Colonic mucosa (tissue), 4 donors: ENCODE results near the gene RPL21. TPM values are rescaled to one million over a fixed set of nuclear protein-coding genes. Genes with fewer than 3 reads are reported as not detected.

Source experiments
- DNase-seq: peaks from one replicate; pipeline ENCODE4 v3.0.0-alpha.2; 2020
- H3K27ac ChIP-seq: fragments of 200-600 bp; one replicate; pipeline ENCODE4 v1.8.0; 2021
- H3K27me3 ChIP-seq: fragments of 200-600 bp; one replicate; pipeline ENCODE4 v1.8.0; 2021
- H3K36me3 ChIP-seq: fragments of 200-600 bp; one replicate; pipeline ENCODE4 v1.8.0; 2021
- H3K4me1 ChIP-seq: fragments of 200-600 bp; one replicate; pipeline ENCODE4 v1.8.0; 2021; ENCODE audit warnings: mild to moderate bottlenecking
- H3K4me3 ChIP-seq: fragments of 200-600 bp; one replicate; pipeline ENCODE4 v1.8.0; 2021
- H3K9ac ChIP-seq, 2 donors: one replicate each; pipeline ENCODE4 v1.7.0; 2013; ENCODE audit warnings: control low read depth in 2 of 2, low read depth in 2 of 2, low read length in 2 of 2
- H3K9me3 ChIP-seq: fragments of 200-600 bp; one replicate; pipeline ENCODE4 v1.8.0; 2021
- intact Hi-C: fragments of 100-400 bp; cut with DNase I; formaldehyde crosslinking; loops from one replicate; pipeline ENCODE4 v1.14.1; 2022
- total RNA-seq, 2 donors: library from RNA; stranded (reverse); fragmentation: NEBNext Ultra II Directional in 1 of 2; extraction: Animal tissue kit (Norgen Biotek cat#: 25700) in 1 of 2; gene quantifications; one replicate each; pipeline ENCODE4 v1.2.1, GENCODE V29; 2021
- TF ChIP-seq, protein P1 (sequence below): fragments of 200-600 bp; IDR thresholded peaks from one replicate; pipeline ENCODE4 v1.8.0; 2022; ENCODE audit warnings: antibody characterized with exemption, mild to moderate bottlenecking
- donor health status: healthy.
- donor health status: DM: no; HTN: no; CAD: no.
- donor health status: DM: no; HTN: no; CAD: no.

Gene RPL21
- 100 to 1,000 TPM; 795 to 929 TPM for total RNA-seq

DNA sequence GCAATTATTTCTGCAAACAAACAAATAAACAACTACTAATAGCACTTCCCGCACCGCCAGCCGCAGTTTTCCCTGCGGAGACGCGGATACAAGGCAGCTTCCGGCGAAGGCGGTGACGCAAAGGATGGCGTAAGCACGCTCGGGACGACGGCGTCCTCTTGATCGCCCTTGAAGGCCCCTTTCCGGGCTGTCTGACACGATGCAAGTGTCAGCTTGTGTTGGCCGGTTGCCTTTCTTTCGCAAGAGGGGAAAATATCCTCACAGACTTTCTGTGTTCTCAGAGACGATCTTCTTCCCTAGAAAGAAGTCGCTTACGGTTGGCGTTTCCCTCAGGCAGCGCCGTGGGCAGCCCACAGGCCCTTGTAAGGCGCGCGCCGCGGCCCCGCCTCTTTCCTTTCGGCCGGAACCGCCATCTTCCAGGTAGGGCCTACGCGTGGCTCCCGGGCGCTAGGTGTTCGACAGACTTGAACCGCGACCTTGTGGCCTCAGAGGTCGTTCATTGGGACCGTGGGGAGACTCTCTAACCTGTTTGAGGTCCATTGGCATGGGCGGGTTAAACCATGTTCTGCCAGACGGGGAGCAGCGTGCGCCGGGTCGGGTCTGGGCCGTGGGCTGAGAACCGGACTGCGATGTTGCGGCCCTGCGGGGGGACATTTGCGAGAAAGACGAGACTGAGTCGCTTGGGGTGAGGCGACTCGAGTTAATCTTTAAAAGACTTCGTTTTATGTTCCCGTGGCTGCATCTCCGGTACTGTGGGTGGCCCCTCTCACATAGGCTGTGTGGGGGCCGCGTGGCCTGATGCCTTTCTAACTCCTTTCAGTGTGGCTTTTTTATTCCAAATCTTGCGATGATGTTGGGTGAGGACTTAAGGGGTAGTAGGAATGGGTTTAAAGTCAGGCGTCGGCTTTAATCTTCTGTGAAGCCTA is at the start of gene RPL21:
TSS of gene RPL21 (plus strand) at position 393 of the 926 bp plus-strand sequence. CDS start 2,219 bp downstream, outside the sequence.
- Histone ChIP-seq H3K9me3 (no peaks in the 10 kb centered on the region), H3K9ac (peak within 1 kb of the TSS; percentile 96 to 97), H3K27ac (peak within 1 kb of the TSS; percentile 85), H3K36me3 (peaks cover 9% of the 10 kb centered on the region), H3K4me3 (peak within 1 kb of the TSS; percentile 85), H3K27me3 (no peaks in the 10 kb centered on the region), H3K4me1 (peaks cover 5% of the 10 kb centered on the region)
- intact Hi-C loops = loop anchor here (5.0 kb wide), 1 partner anchor 79 kb away; the partner anchor contains the start of gene USP12
- DNase-seq = peak; percentile 96
- TF ChIP-seq, protein P1, sequence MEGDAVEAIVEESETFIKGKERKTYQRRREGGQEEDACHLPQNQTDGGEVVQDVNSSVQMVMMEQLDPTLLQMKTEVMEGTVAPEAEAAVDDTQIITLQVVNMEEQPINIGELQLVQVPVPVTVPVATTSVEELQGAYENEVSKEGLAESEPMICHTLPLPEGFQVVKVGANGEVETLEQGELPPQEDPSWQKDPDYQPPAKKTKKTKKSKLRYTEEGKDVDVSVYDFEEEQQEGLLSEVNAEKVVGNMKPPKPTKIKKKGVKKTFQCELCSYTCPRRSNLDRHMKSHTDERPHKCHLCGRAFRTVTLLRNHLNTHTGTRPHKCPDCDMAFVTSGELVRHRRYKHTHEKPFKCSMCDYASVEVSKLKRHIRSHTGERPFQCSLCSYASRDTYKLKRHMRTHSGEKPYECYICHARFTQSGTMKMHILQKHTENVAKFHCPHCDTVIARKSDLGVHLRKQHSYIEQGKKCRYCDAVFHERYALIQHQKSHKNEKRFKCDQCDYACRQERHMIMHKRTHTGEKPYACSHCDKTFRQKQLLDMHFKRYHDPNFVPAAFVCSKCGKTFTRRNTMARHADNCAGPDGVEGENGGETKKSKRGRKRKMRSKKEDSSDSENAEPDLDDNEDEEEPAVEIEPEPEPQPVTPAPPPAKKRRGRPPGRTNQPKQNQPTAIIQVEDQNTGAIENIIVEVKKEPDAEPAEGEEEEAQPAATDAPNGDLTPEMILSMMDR = no peak

DNA sequence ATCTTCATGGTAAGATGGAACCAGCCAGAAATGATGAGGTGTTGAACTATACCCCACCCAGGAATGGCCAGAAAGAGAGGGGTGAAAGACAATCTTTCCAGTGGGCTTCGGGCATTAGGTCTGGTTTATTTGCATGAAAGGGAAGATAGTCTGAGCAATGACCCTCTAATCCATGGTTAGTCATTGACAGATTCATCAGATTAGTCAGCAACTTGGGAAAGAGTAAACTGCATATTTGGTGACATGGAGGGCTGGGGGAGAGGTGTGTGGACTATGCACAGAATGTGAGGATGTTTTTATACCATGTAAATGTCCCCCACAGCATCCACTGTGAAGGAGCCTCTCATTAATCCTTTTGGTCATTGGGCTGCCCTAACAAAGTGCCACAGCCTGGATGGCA is 49.7 kb upstream of the RPL21 start:
- H3K27ac ChIP-seq = no peak overlapping the region
- TF ChIP-seq, protein P1 = no peak
- H3K4me3 ChIP-seq = no peak overlapping the region
- DNase-seq = no peak
- H3K36me3 ChIP-seq = no peaks in the 10 kb centered on the region
- H3K9ac ChIP-seq = no peak overlapping the region
- H3K4me1 ChIP-seq = no peaks in the 10 kb centered on the region
- H3K9me3 ChIP-seq = no peaks in the 10 kb centered on the region
- H3K27me3 ChIP-seq = no peaks in the 10 kb centered on the region
- intact Hi-C loops = no loop called here

GRCh38 chr13:27203186-27203585 is 48.2 kb upstream of the RPL21 start:
- Histone ChIP-seq H3K27ac (no peak overlapping the region), H3K4me1 (no peaks in the 10 kb centered on the region), H3K27me3 (no peaks in the 10 kb centered on the region), H3K36me3 (no peaks in the 10 kb centered on the region), H3K9me3 (no peaks in the 10 kb centered on the region), H3K9ac (no peak overlapping the region), H3K4me3 (no peak overlapping the region)
- TF ChIP-seq, protein P1 = no peak
- intact Hi-C loops = no loop called here
- DNase-seq = no peak

DNA sequence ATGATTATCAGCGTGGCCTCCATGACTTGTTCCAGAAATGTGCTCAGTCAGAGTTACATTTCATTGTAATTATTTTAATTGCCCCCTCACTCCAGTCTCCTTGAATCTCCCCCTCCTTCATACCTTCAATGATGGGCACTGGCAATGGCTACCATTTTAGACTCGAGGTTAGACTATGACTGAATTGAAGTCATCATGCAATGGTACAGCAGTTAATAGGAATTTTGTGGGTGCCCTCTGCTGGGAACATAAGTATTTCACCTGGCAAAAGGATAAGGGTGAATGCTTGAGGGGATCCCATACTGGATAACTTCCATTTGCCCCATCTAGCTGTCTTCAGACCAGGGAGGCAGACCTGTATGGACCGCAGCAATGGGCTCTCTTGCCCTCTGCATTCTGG is 47.5 kb upstream of the RPL21 start:
- H3K27ac ChIP-seq = no peak overlapping the region
- TF ChIP-seq, protein P1 = no peak
- no peak overlapping the region for H3K9ac ChIP-seq
- H3K27me3 ChIP-seq = no peaks in the 10 kb centered on the region
- no peaks in the 10 kb centered on the region for H3K4me1 ChIP-seq
- no peak for DNase-seq
- intact Hi-C loops = no loop called here
- no peaks in the 10 kb centered on the region for H3K36me3 ChIP-seq
- no peak overlapping the region for H3K4me3 ChIP-seq
- H3K9me3 ChIP-seq = no peaks in the 10 kb centered on the region

DNA sequence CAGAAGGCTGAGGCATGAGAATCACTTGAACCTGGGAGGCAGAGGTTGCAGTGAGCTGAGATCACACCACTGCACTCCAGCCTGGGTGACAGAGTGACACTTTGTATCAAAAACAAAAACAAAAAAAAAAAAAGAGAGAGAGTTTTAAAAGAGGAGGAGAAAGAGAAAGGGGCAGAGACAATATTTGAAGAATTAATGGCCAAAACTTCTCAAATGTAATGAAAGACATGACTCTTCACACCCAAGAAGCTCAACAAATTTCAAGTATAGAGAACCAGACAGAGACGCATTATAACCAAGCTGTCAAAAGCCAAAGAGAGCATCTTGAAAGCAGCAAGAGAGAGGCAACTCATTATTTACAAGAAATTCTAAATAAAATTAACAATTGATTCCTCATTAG is 42.8 kb upstream of the RPL21 start:
- Histone ChIP-seq H3K9me3 (no peaks in the 10 kb centered on the region), H3K36me3 (no peaks in the 10 kb centered on the region), H3K4me3 (no peak overlapping the region), H3K27me3 (no peaks in the 10 kb centered on the region), H3K9ac (no peak overlapping the region), H3K4me1 (no peaks in the 10 kb centered on the region), H3K27ac (no peak overlapping the region)
- intact Hi-C loops = no loop called here
- no peak for DNase-seq
- TF ChIP-seq, protein P1 = no peak
